Activated CD4-positive, alpha-beta T cell treated with anti-CD3 and anti-CD28 coated beads, Interleukin-2, amount 10 ng/mL, durations not matched to agents 24 days and 14 days (primary cell): ENCODE data around the gene TYSND1. TPM values are rescaled to one million over a fixed set of nuclear protein-coding genes. Genes with fewer than 3 reads are reported as not detected.

Experiments
- DNase-seq: peaks from one replicate; pipeline ENCODE4 v3.0.0; 2022
- H3K27ac Mint-ChIP-seq: one replicate; pipeline ENCODE4 v1.8.0; 2022; ENCODE audit warnings: mild to moderate bottlenecking, mixed read lengths
- H3K27me3 Mint-ChIP-seq: one replicate; pipeline ENCODE4 v1.8.0; 2022; ENCODE audit warnings: mixed read lengths
- H3K36me3 Mint-ChIP-seq: one replicate; pipeline ENCODE4 v1.8.0; 2022; ENCODE audit warnings: low read depth, mild to moderate bottlenecking, mixed read lengths
- H3K4me1 Mint-ChIP-seq: one replicate; pipeline ENCODE4 v1.8.0; 2021; ENCODE audit warnings: mixed read lengths
- H3K4me3 Mint-ChIP-seq: one replicate; pipeline ENCODE4 v1.8.0; 2022; ENCODE audit warnings: mild to moderate bottlenecking, moderate library complexity, mixed read lengths
- H3K9me3 Mint-ChIP-seq: one replicate; pipeline ENCODE4 v1.8.0; 2021; ENCODE audit warnings: mixed read lengths
- intact Hi-C: fragments of 100-400 bp; cut with micrococcal nuclease; formaldehyde crosslinking; loops from one replicate; pipeline ENCODE4 v1.15.1; 2023
- total RNA-seq: library from RNA; stranded (reverse); gene quantifications from 2 replicates; pipeline ENCODE4 v1.2.3, GENCODE V29; 2022

TYSND1 gene
- total RNA-seq, 1 donor from 2014 or later, result 14.9 TPM

GRCh38 chr10:70098271-70098670 is 48.2 kb downstream of the TYSND1 start:
- H3K36me3 Mint-ChIP-seq, result peaks cover 4% of the 10 kb centered on the region
- no peaks in the 10 kb centered on the region for H3K9me3 Mint-ChIP-seq
- H3K4me1 Mint-ChIP-seq, result peaks cover 10% of the 10 kb centered on the region
- no peak overlapping the region for H3K27ac Mint-ChIP-seq
- no peak for DNase-seq
- no peaks in the 10 kb centered on the region for H3K27me3 Mint-ChIP-seq
- H3K4me3 Mint-ChIP-seq, result no peak overlapping the region
- intact Hi-C loops, result no loop called here

GRCh38 chr10:70097459-70097858 is 49.0 kb downstream of the TYSND1 start:
- H3K4me3 Mint-ChIP-seq, result no peak overlapping the region
- peaks cover 4% of the 10 kb centered on the region for H3K36me3 Mint-ChIP-seq
- H3K4me1 Mint-ChIP-seq, result peaks cover 14% of the 10 kb centered on the region
- no peaks in the 10 kb centered on the region for H3K9me3 Mint-ChIP-seq
- DNase-seq, result no peak
- intact Hi-C loops, result no loop called here
- no peak overlapping the region for H3K27ac Mint-ChIP-seq
- H3K27me3 Mint-ChIP-seq, result no peaks in the 10 kb centered on the region

GRCh38 chr10:70096705-70097420 is 49.6 kb downstream of the TYSND1 start:
- no peak for DNase-seq
- Mint-ChIP-seq H3K4me1 (peaks cover 19% of the 10 kb centered on the region), H3K4me3 (no peak overlapping the region), H3K27ac (no peak overlapping the region), H3K27me3 (no peaks in the 10 kb centered on the region), H3K9me3 (no peaks in the 10 kb centered on the region), H3K36me3 (peaks cover 4% of the 10 kb centered on the region)
- intact Hi-C loops, result no loop called here

- Mint-ChIP-seq H3K4me1 (peaks cover 22% of the 10 kb centered on the region), H3K4me3 (no peak overlapping the region), H3K27ac (no peak overlapping the region), H3K9me3 (no peaks in the 10 kb centered on the region), H3K36me3 (peaks cover 4% of the 10 kb centered on the region), H3K27me3 (no peaks in the 10 kb centered on the region)
- intact Hi-C loops, result no loop called here
- no peak for DNase-seq
Observed at GRCh38 chr10:70096016-70096704, 50.3 kb downstream of the TYSND1 start.

GRCh38 chr10:70094250-70094649 is 52.2 kb downstream of the TYSND1 start:
- no peak for DNase-seq

GRCh38 chr10:70093335-70093944 is 53.1 kb downstream of the TYSND1 start:
- Mint-ChIP-seq H3K36me3 (peaks cover 3% of the 10 kb centered on the region), H3K9me3 (no peaks in the 10 kb centered on the region), H3K27me3 (no peaks in the 10 kb centered on the region), H3K27ac (peak overlapping the region; percentile 31), H3K4me1 (peaks cover 22% of the 10 kb centered on the region), H3K4me3 (peak overlapping the region; percentile 69)
- intact Hi-C loops, result no loop called here
- DNase-seq, result peak; percentile 77

More at GRCh38 chr10:70094250-70094649, 52.2 kb downstream of the TYSND1 start:
- intact Hi-C loops, result no loop called here
- Mint-ChIP-seq H3K27me3 (no peaks in the 10 kb centered on the region), H3K9me3 (no peaks in the 10 kb centered on the region), H3K36me3 (peaks cover 4% of the 10 kb centered on the region), H3K4me1 (peaks cover 22% of the 10 kb centered on the region), H3K4me3 (no peak overlapping the region), H3K27ac (no peak overlapping the region)

GRCh38 chr10:70092389-70092718 is 54.1 kb downstream of the TYSND1 start:
- intact Hi-C loops, result no loop called here
- Mint-ChIP-seq H3K36me3 (peaks cover 3% of the 10 kb centered on the region), H3K27ac (peak overlapping the region; percentile 85), H3K9me3 (no peaks in the 10 kb centered on the region), H3K4me1 (peaks cover 22% of the 10 kb centered on the region), H3K27me3 (no peaks in the 10 kb centered on the region), H3K4me3 (peak overlapping the region; percentile 69)
- DNase-seq, result no peak

- Mint-ChIP-seq H3K4me3 (no peak overlapping the region), H3K36me3 (peaks cover 3% of the 10 kb centered on the region), H3K27ac (no peak overlapping the region), H3K4me1 (peaks cover 22% of the 10 kb centered on the region), H3K27me3 (no peaks in the 10 kb centered on the region), H3K9me3 (no peaks in the 10 kb centered on the region)
- no peak for DNase-seq
- intact Hi-C loops, result no loop called here
Observed at GRCh38 chr10:70090951-70091350, 55.5 kb downstream of the TYSND1 start.

- peaks cover 3% of the 10 kb centered on the region for H3K36me3 Mint-ChIP-seq
- H3K27ac Mint-ChIP-seq, result no peak overlapping the region
- intact Hi-C loops, result no loop called here
- no peak for DNase-seq
- H3K9me3 Mint-ChIP-seq, result no peaks in the 10 kb centered on the region
- peaks cover under 1% of the 10 kb centered on the region for H3K27me3 Mint-ChIP-seq
- H3K4me1 Mint-ChIP-seq, result peaks cover 22% of the 10 kb centered on the region
- H3K4me3 Mint-ChIP-seq, result no peak overlapping the region
Observed at GRCh38 chr10:70090013-70090412, 56.5 kb downstream of the TYSND1 start.

- Mint-ChIP-seq H3K4me3 (no peak overlapping the region), H3K27ac (no peak overlapping the region), H3K36me3 (peaks cover 2% of the 10 kb centered on the region), H3K27me3 (peaks cover 4% of the 10 kb centered on the region), H3K4me1 (peaks cover 13% of the 10 kb centered on the region), H3K9me3 (no peaks in the 10 kb centered on the region)
- intact Hi-C loops, result no loop called here
- no peak for DNase-seq
Observed at GRCh38 chr10:70088308-70088698, 58.2 kb downstream of the TYSND1 start.

Other genes with a start within 250 kb of the TYSND1 start
- gene MACROH2A2, start 93.9 kb downstream of the TYSND1 start, total RNA-seq, result 4.5 and 4.6 TPM in 2 replicates
- gene AIFM2, start 13.9 kb downstream of the TYSND1 start, total RNA-seq, result 8.0 and 8.5 TPM in 2 replicates
- 122 and 124 TPM in 2 replicates for gene SAR1A, start 23.8 kb upstream of the TYSND1 start, total RNA-seq
- gene PPA1, start 86.7 kb upstream of the TYSND1 start, total RNA-seq, result 413 and 424 TPM in 2 replicates
- not detected in 2 replicates for gene NPFFR1, start 137.3 kb upstream of the TYSND1 start, total RNA-seq
- 17.2 and 18.7 TPM in 2 replicates for gene LRRC20, start 235.9 kb upstream of the TYSND1 start, total RNA-seq